Measurements from ENCODE around the gene BBIP1. TPM values are rescaled to one million over a fixed set of nuclear protein-coding genes. Genes with fewer than 3 reads are reported as not detected.

Gene BBIP1
- polyA plus RNA-seq, 1 donor from 2014 or later, result 73.3 TPM

DNA sequence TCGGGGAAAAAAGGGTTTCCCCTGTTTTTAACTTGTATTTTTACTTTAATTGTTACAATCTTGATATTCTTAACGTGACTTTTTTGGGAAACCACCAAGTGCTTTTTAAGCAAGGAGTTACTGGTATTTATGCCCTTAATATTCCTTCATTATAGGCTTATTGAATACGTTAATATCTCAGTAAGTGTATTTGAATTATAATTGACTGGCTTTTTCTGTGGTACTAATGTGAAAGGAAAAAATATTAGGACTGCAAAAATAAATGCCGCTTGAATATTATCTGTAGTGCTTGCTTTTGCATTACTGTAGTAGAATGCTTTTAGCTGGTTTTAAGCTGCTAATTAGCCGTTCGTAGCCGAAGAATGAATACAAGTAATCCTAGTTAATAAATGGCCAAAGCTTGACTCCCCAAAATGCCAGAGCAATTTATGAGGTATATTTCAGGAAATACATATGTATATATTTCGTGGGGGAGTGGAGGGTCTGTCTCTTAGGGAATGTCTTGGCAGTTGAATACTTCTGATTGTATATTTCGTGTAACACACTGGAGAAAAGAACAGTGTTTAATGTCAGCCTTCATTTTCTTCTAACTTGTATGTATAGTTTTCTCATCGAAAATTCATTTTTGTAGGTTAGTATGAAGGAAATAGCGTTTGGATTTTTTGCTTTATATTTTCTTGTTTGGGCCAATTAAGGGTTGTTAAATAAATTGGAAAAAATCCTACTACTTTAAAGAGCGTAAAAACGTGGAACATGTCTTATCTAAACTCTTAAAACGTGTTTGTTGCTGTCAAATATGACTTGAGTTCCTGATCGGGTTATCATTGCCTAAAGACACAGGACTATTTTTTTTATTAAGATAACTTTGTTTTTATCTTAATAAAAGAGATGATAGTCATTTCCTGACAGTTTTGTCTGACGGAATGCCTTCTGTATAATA is 45.7 kb downstream of the BBIP1 start:
- peak overlapping the region; percentile 71 for H2AFZ ChIP-seq (ENCODE audit: low read depth, low read length)
- H4K20me1 ChIP-seq (ENCODE audit: insufficient read depth), result no peaks in the 10 kb centered on the region
- H3K79me2 ChIP-seq (replicated peaks; ENCODE audit: insufficient read depth, low read length), result peaks cover 50% of the 10 kb centered on the region
- H3K4me3 ChIP-seq (ENCODE audit: low read length), result peak overlapping the region; percentile 87
- no peak for TF ChIP-seq MXI1 (conservative IDR thresholded peaks at IDR 0.05; ENCODE audit: poor library complexity, severe bottlenecking)
- peak overlapping the region; percentile 87 for H3K27ac ChIP-seq (ENCODE audit: low read length)
- no peaks in the 10 kb centered on the region for H3F3A ChIP-seq (ENCODE audit: insufficient read depth, low read length, poor library complexity, severe bottlenecking)
- H3K27me3 ChIP-seq (ENCODE audit: insufficient read depth, low read depth, low read length), result no peaks in the 10 kb centered on the region
- no peaks in the 10 kb centered on the region for H3K9me3 ChIP-seq (ENCODE audit: low read length)
- peak overlapping the region; percentile 90 for H3K9ac ChIP-seq (ENCODE audit: low read length)
- H3K9me2 ChIP-seq (ENCODE audit: insufficient read depth, low read length), result no peaks in the 10 kb centered on the region
- peak overlapping the region; percentile 66 for H3K4me2 ChIP-seq (ENCODE audit: low read length)
- no peaks in the 10 kb centered on the region for H3K36me3 ChIP-seq (ENCODE audit: insufficient read depth, low read length)

GRCh38 chr10:110872145-110872983 is 46.6 kb downstream of the BBIP1 start:
- peak overlapping the region; percentile 87 for H3K4me3 ChIP-seq (ENCODE audit: low read length)
- peaks cover 46% of the 10 kb centered on the region for H3K79me2 ChIP-seq (replicated peaks; ENCODE audit: insufficient read depth, low read length)
- H3K4me2 ChIP-seq (ENCODE audit: low read length), result peak overlapping the region; percentile 66
- TF ChIP-seq, protein P1, sequence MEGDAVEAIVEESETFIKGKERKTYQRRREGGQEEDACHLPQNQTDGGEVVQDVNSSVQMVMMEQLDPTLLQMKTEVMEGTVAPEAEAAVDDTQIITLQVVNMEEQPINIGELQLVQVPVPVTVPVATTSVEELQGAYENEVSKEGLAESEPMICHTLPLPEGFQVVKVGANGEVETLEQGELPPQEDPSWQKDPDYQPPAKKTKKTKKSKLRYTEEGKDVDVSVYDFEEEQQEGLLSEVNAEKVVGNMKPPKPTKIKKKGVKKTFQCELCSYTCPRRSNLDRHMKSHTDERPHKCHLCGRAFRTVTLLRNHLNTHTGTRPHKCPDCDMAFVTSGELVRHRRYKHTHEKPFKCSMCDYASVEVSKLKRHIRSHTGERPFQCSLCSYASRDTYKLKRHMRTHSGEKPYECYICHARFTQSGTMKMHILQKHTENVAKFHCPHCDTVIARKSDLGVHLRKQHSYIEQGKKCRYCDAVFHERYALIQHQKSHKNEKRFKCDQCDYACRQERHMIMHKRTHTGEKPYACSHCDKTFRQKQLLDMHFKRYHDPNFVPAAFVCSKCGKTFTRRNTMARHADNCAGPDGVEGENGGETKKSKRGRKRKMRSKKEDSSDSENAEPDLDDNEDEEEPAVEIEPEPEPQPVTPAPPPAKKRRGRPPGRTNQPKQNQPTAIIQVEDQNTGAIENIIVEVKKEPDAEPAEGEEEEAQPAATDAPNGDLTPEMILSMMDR (IDR thresholded peaks at IDR 0.05; ENCODE audit: poor library complexity, severe bottlenecking), result peak; percentile 61
- TF ChIP-seq SMC3 (conservative IDR thresholded peaks at IDR 0.05; ENCODE audit: poor library complexity) (peak; percentile 73), RAD21 (conservative IDR thresholded peaks at IDR 0.05) (peak; percentile 60), MXI1 (conservative IDR thresholded peaks at IDR 0.05; ENCODE audit: poor library complexity, severe bottlenecking) (peak; percentile 93), EP300 (conservative IDR thresholded peaks at IDR 0.05; ENCODE audit: poor library complexity, severe bottlenecking) (no peak)
- TF ChIP-seq, protein P2, sequence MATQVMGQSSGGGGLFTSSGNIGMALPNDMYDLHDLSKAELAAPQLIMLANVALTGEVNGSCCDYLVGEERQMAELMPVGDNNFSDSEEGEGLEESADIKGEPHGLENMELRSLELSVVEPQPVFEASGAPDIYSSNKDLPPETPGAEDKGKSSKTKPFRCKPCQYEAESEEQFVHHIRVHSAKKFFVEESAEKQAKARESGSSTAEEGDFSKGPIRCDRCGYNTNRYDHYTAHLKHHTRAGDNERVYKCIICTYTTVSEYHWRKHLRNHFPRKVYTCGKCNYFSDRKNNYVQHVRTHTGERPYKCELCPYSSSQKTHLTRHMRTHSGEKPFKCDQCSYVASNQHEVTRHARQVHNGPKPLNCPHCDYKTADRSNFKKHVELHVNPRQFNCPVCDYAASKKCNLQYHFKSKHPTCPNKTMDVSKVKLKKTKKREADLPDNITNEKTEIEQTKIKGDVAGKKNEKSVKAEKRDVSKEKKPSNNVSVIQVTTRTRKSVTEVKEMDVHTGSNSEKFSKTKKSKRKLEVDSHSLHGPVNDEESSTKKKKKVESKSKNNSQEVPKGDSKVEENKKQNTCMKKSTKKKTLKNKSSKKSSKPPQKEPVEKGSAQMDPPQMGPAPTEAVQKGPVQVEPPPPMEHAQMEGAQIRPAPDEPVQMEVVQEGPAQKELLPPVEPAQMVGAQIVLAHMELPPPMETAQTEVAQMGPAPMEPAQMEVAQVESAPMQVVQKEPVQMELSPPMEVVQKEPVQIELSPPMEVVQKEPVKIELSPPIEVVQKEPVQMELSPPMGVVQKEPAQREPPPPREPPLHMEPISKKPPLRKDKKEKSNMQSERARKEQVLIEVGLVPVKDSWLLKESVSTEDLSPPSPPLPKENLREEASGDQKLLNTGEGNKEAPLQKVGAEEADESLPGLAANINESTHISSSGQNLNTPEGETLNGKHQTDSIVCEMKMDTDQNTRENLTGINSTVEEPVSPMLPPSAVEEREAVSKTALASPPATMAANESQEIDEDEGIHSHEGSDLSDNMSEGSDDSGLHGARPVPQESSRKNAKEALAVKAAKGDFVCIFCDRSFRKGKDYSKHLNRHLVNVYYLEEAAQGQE (IDR thresholded peaks at IDR 0.05; ENCODE audit: borderline replicate concordance), result no peak
- no peaks in the 10 kb centered on the region for H3K36me3 ChIP-seq (ENCODE audit: insufficient read depth, low read length)
- peak overlapping the region; percentile 87 for H3K27ac ChIP-seq (ENCODE audit: low read length)
- H3K9me3 ChIP-seq (ENCODE audit: low read length), result no peaks in the 10 kb centered on the region
- no peaks in the 10 kb centered on the region for H3K9me2 ChIP-seq (ENCODE audit: insufficient read depth, low read length)
- no peaks in the 10 kb centered on the region for H4K20me1 ChIP-seq (ENCODE audit: insufficient read depth)
- peak overlapping the region; percentile 90 for H3K9ac ChIP-seq (ENCODE audit: low read length)
- no peaks in the 10 kb centered on the region for H3K27me3 ChIP-seq (ENCODE audit: insufficient read depth, low read depth, low read length)
- peak overlapping the region; percentile 71 for H2AFZ ChIP-seq (ENCODE audit: low read depth, low read length)
- H3F3A ChIP-seq (ENCODE audit: insufficient read depth, low read length, poor library complexity, severe bottlenecking), result no peaks in the 10 kb centered on the region
